HG02938 (cell line): ENCODE results near the gene GNPAT.
"Not testable (repeated sequence)": the region's sequence is repeated elsewhere in the genome, so short reads cannot be mapped to it uniquely, and the experiment has no call there.

Experiments used
- ATAC-seq: cut with Tn5 transposase; IDR thresholded peaks from one replicate; pipeline ENCODE4 v1.9.1; 2021; ENCODE audit warnings: mild to moderate bottlenecking, moderate library complexity; ENCODE audit not compliant: unreplicated experiment

The GNPAT gene

DNA sequence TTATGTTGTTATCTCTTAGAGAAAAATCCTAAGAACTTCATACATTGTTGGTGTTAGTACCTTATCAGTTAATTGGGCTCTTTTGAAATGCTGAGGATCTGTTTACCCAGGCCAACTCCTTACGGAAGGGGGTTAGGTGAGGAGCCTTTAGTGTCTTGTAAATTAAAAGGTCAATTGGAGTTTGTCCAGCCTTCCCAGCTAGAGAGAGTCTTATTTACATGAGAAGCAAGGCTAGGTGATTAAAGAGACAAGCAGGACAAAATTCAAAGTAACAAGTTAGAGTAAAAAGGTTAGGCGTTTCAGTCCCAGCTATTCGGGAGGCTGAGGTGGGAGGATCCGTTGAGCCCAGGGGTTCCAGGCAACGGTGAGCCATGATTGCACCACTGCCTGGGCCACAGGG lies 28.7 kb upstream of the GNPAT start:
- ATAC-seq: not testable (repeated sequence)

DNA sequence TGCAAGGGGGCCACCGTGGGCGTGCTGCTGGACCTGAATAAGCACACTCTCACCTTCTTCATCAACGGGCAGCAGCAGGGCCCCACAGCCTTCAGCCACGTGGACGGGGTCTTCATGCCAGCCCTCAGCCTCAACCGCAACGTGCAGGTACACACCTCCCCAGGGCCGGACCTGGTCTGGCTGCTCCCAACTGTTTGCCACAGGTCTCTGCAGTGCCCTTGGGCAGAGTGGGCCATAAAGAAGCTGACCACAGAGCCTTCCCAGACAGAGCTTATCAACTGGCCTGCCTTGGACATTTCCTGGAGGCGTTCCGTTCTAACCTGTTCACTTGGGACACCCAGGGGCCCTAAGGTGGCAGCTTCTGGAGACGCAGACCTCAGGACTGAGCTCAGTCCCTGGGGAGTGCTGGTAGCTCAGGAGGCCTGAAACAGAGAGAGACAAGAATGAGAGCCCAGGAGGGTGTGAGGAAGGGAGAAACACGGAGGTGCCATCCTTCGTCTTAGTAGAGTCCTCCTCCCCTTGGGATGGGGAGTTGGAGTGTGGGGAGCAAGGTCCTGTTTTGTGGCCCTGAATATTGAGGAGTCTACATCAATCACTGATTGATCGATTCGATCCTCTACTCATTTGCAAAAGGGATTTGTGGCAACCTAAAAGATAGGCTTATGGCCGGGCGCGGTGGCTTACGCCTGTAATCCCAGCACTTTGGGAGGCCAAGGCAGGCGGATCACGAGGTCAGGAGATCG lies 27.0 kb upstream of the GNPAT start:
- no peak for ATAC-seq

DNA sequence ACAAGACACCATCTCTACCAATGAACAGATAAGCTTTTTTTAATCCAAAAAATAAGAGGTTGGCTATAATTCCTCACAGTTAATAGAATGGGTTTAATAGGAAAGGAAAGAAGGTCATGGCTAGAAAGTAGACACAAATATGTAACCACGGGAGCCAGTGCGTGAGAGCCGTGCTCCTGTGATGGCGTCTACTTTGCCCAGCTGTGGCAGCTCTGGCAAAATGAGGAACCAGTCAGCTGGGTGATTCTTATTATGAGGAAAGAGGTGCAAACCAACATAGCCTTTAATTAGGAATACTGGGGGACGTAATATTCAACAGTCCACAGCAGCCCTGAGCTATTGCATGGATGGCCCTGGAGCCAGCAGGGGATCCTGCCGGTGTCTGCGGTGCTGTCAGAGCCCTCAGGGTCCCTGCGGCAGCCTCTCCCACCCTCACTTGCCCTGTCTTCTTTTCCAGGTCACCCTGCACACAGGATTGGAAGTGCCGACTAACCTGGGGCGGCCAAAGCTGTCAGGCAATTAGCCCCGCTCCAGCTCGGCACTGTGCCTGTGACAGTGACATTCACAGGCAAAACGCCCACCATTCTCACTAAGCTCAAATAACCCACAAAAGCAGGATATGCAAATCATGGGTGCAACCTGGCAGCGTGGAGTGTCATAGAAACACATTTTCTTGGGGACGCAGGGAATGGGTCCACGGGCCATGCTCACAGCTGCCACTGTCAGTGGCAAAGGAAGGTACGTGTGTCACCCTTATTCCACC lies 25.9 kb upstream of the GNPAT start:
- ATAC-seq: peak; percentile 32

DNA sequence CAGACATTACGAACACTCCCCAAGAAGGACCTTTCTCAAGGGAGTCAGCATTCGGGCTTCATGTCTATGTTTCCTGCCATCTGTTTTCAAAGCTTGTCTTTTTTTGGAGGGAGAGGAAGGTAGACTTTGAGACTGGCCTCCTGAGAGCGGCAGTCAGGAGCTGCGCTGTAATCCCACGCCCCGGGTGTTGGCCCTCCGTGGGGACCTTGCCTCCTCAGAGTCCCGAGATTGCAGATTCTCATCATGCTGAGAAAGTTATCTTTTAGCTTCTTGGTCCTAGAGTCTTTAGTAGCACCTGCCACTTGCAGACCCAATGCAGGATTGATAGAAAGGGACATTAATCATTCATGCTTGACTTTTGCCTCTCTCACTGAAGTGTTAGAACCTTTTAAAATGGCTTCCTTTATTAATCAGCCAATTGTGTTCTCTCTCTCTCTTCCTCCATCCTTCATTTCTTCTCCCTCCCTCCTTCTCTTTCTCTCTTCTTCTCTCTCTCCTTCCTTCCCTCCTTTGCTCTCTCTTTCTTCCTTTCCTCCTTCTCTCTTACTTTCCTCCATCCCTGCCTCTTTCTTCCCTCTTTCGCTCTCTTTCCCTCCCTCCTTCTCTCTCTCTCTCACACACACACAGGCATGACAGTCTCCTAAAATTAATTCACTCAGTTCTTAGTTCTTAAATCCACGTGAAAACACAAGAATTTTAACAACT lies 25.2 kb upstream of the GNPAT start:
- peak; percentile 0 for ATAC-seq

GRCh38 chr1:231216498-231216897 lies 24.5 kb upstream of the GNPAT start:
- no peak for ATAC-seq

- ATAC-seq: no peak
These were observed 24.0 kb upstream of the GNPAT start for GRCh38 chr1:231217056-231217455.

DNA sequence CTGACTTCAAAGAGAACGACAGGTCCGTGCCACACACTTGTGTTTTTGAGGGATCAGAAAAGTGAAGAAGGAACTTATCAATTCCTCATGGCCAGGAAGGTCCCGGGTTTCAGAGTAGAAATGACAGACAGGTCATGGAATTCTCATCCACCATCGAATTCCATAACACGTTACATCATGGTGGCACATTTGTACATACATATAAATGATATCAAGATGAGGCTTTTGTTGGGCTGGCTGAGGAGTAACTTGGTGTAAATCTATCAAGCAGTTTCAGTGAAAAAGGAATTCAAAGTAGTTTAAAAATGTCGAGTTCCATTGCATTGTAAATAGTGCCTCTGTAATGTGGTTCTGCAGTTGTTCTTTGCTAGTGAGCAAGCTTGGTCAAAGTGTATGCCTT lies 22.9 kb upstream of the GNPAT start:
- no peak for ATAC-seq

DNA sequence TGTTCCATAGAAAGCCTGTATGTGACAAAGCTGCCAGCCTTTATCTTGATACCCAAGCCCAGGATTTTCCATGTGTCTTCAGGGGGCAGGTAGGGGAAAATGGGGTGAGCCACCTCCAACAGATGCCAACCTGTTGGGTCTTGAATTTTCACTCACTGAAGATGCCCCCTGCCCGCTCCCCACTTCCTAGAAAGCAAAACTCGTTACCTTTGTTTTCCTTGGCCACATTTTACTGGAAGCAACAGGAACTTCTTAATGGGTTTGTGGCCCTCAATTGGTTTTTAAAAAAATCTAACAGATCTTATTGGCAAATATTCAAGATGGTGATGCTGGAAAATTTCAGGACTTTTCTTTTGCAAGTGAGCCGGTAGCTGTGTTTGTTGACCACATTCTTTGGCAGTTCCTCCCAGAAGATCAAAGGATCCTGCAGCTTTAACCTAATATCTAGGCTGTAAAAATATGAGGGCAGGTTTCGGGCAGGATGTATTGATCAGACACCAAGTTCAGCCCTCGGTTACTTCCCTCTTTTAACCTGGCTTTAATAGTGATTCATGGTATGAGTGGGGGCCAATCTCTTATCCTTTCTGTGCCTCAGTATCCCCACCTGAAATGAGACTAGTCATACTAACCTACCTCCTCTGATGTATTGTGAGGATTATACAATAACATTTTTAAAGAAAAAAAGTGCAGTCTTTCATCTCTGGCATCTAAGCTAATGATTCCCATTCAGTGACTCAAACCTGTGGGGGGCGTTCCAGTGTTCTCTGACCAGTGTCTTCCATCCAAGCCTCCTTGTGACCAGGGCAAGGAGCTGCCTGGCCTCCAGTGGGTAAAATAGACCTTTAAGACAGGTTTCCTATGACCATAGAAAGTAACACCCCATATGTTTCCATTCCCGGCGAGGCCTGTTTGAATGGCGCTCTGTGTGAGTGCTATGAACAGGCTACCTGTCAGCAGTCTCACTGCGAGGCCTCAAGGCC lies 21.3 kb upstream of the GNPAT start:
- ATAC-seq: no peak

DNA sequence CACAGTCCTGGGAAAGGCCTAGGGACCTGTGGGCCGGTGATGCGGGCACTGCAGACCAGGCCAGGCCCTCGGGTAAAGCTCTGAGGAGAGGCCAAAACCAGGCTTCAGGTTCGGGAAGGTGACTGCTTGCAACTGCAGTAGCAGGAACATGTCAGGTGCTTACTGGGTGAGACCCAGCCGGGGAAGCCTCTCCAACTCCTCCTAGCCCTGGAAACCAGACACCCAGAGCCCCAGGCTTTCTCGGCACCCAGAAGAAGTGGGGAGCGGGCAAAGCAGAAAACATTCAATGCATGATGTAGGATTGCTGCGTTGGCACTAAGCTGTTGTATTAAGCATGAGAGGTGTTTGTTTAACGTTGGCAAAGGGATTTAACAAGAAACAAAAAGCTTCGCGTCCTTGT lies 20.2 kb upstream of the GNPAT start:
- no peak for ATAC-seq

DNA sequence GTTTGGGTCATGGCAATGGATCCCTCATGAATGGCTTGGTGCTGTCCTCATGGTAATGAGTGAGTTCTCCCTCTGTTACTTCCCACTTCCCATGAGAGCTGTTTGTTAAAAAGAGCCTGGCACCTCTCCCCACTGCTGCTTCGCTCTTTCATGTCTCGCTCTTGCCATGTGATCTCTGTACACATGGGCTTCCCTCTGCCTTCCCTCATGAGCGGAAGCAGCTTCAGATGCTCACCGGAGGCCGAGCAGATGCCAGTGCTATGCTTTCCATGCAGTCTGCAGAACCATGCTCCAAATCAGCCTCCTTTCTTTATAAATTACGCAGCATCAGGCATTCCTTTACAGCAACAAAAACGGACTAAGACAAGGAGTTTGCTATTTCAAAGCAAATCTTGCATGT lies 14.9 kb upstream of the GNPAT start:
- ATAC-seq: no peak

DNA sequence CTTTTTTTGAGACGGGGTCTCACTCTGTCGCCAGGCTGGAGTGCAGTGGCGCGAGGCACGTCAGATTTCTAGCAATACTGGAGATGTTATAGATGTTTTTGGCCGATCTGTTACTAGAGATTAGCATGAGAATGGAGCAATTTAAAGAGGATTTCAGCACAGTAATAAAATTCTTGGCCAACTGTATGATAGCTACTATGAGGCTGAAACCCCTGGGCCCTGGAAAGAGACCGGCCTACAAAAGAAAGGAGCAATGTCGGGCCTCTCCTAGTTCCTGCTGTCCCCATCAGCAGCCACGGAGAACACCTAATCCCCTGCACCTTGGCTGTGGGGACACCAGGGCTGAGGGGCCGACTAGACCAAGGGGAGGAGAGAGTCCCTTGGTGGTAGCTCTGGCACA lies 9.5 kb upstream of the GNPAT start:
- ATAC-seq: no peak

GRCh38 chr1:231232870-231233734 lies 7.9 kb upstream of the GNPAT start:
- no peak for ATAC-seq

DNA sequence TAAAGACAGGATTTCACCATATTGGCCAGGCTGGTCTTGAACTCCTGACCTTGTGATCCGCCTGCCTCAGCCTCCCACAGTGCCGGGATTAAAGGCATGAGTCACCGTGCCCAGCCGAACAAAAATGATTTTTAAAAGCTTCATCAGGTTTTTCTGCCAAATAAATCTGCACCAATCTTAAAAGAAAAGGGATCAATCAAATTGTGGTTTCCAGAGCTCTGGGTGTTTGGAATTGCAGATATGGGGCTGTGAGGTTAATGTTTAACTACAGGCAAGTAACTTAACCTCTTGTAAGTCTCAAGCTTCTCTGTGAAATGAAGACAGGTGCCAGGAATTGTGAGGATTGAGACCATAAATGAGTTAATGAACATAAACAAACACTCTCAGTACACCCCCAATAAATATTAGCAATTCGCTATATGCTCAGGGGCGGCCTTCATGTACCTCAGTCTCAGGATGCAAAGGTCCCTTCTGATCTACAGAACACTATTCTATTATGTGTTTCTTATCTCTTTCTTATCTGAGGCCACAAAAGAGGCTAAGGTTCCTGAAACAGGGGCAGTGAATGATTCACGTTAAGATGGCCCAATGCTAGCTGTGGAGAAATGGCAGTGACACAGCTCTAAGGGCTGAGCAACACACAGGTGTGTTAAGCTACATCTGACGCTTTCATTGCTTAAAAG lies 7.1 kb upstream of the GNPAT start:
- ATAC-seq: no peak

DNA sequence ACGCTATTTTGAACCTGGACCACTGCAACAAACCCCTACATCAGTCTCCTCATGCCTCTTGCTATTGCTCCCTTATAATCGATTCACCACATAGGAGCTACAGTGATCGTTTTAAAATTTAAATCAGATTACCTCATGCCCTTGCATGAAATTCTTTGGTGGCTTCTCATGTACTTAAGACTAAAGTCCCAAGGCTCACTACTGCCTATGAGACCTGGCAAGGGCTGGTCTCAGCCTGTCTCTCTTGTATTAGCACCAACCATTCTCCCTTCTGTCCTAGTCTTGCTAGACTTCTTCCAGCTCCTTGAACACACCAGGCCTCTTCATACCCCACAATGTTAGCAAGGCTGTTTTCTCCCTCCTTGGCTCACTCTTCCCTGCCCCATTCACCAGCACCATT lies 6.5 kb upstream of the GNPAT start:
- no peak for ATAC-seq

DNA sequence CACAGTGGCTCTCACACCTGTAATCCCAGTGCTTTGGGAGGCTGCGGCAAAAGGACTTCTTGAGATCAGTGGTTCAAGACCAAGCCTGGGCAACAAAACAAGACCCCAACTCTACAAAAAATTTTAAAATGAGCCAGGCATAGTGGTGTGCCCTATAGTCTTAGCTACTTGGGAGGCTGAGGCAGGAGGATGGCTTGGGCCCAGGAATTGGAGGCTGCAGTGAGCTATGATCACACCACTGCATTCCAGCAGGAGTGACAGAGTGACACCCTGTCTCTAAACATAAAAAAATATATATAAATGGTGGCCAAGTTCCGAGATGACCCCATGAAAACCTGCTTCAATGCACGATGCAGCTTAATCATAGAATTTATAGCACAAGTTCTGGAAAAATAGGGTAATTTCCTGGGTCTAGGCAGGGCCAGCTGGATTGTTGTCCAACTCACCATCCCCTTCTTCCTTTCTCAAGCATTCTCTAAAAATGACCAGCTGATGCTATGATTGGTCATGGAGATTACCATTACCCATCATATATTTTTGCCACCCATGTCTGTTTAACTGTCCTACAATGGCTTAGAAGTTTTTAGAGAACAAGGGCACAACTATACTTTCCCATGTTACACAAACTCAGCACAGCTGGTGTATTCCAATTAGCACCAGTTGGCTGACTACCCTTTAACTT lies 5.3 kb upstream of the GNPAT start:
- ATAC-seq: no peak

DNA sequence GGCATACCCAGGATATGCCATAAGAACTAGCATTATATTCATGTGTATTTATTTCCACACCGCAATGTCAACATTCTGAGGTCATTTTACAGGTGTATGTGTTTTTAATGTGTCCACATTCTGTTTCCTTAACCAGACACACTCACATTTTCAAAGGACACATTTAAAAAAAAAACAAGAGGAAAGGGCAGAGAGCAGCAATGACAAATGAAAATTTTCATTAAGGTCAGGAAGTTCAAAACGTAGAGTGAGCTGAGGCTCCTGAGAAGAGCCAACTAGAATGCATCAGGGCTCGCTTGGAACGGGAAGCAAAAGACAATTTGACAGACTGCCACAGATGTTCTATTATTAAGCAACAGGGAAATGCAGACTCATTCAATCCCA lies 4.8 kb upstream of the GNPAT start:
- no peak for ATAC-seq

DNA sequence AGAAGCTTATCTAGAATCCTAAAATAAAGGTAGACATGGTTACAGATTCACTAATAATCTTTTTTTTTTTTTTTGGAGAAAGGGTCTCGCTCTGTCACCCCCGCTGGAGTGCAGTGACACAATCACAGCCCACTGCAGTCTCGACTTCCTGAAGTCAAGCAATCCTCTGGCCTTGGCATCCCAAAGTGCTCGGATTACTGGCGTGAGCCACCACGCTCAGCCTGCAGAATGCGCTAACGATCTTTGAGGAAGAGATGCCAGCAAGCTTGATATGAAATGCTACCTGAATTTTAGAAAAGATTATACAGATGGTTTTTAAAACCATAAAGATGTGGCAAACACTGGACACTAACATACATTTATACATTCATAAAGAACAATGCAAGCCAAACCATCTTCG lies 4.1 kb upstream of the GNPAT start:
- no peak for ATAC-seq

- no peak for ATAC-seq
These were observed 2.7 kb upstream of the GNPAT start for GRCh38 chr1:231238298-231238697.

DNA sequence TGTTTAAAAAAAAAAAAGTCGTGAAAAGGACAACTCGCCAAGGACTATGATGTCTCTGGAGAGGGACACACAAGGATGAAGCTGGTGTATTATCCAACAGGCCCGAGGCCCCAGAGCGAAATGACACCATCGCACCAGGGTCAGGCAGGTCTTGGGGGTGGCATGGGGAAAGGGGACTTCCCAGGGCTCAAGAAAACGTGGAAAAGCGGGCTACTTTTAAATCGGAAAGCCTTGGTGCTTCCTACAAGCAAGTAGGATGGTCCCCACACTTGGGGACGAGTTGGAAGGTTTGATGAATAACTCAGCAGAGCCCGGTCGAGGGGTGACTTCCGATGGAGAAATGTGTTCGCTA lies 505 bp upstream of the GNPAT start:
- no peak for ATAC-seq
